Nephron progenitor cell (in vitro differentiated cells): Measurements from ENCODE around the gene OMP.

ENCODE experiments used
- DNase-seq: peaks from one replicate; pipeline ENCODE4 v3.0.0; 2021
- H3K27ac Mint-ChIP-seq: 2 replicates; pipeline ENCODE4 v1.8.0; 2021; ENCODE audit warnings: mild to moderate bottlenecking, moderate library complexity, mixed read lengths
- H3K27me3 Mint-ChIP-seq: 2 replicates; pipeline ENCODE4 v1.8.0; 2021; ENCODE audit warnings: mild to moderate bottlenecking, low read depth, mixed read lengths; ENCODE audit not compliant: poor library complexity
- H3K36me3 Mint-ChIP-seq: 2 replicates; pipeline ENCODE4 v1.8.0; 2021; ENCODE audit warnings: low read depth, mixed read lengths
- H3K4me1 Mint-ChIP-seq: 2 replicates; pipeline ENCODE4 v1.8.0; 2021; ENCODE audit warnings: mixed read lengths
- H3K4me3 Mint-ChIP-seq: 2 replicates; pipeline ENCODE4 v1.8.0; 2021; ENCODE audit warnings: mild to moderate bottlenecking, moderate library complexity, mixed read lengths
- H3K9me3 Mint-ChIP-seq: 2 replicates; pipeline ENCODE4 v1.8.0; 2021; ENCODE audit warnings: mild to moderate bottlenecking, moderate library complexity, mixed read lengths
- TF ChIP-seq, protein P1 (sequence below): fragments of 200-600 bp; sonication (generic); IDR thresholded peaks from 2 replicates; pipeline ENCODE4 v1.5.0; 2021; ENCODE audit warnings: antibody characterized with exemption

OMP gene

GRCh38 chr11:77118086-77118485, 15.4 kb downstream of the OMP start:
- Mint-ChIP-seq H3K27ac (no peak overlapping the region), H3K27me3 (no peaks in the 10 kb centered on the region), H3K9me3 (no peaks in the 10 kb centered on the region), H3K4me1 (peaks cover 12% of the 10 kb centered on the region), H3K4me3 (no peak overlapping the region), H3K36me3 (peaks cover 6% of the 10 kb centered on the region)
- DNase-seq, result no peak
- TF ChIP-seq, protein P1, sequence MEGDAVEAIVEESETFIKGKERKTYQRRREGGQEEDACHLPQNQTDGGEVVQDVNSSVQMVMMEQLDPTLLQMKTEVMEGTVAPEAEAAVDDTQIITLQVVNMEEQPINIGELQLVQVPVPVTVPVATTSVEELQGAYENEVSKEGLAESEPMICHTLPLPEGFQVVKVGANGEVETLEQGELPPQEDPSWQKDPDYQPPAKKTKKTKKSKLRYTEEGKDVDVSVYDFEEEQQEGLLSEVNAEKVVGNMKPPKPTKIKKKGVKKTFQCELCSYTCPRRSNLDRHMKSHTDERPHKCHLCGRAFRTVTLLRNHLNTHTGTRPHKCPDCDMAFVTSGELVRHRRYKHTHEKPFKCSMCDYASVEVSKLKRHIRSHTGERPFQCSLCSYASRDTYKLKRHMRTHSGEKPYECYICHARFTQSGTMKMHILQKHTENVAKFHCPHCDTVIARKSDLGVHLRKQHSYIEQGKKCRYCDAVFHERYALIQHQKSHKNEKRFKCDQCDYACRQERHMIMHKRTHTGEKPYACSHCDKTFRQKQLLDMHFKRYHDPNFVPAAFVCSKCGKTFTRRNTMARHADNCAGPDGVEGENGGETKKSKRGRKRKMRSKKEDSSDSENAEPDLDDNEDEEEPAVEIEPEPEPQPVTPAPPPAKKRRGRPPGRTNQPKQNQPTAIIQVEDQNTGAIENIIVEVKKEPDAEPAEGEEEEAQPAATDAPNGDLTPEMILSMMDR, result no peak

- H3K36me3 Mint-ChIP-seq, result peaks cover 6% of the 10 kb centered on the region
- no peak overlapping the region for H3K4me3 Mint-ChIP-seq
- no peak for DNase-seq
- H3K27me3 Mint-ChIP-seq, result peaks cover 3% of the 10 kb centered on the region
- TF ChIP-seq, protein P1, result no peak
- H3K4me1 Mint-ChIP-seq, result peaks cover 5% of the 10 kb centered on the region
- no peaks in the 10 kb centered on the region for H3K9me3 Mint-ChIP-seq
- no peak overlapping the region for H3K27ac Mint-ChIP-seq
Observed at GRCh38 chr11:77118971-77119370, 16.3 kb downstream of the OMP start.

DNA sequence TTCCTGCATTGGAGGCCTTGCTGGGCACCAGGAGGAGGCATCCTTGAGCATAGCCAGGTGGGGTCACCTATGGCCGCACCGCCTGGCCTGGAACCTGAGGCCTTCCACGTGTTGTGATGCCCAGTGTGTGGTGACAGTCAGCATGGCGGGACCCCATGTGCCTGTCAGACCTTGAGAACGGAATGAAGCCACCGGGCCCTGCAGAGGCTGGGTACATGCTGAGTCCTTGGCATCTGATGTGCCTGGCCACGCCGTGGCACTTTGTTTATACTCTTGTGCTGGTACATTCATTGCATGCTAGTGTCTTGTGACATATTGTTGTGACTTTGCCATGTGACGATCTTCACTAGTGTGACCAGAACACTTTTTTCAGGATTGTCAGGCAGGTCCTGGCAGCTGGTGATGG, 16.9 kb downstream of the OMP start:
- Mint-ChIP-seq H3K9me3 (no peaks in the 10 kb centered on the region), H3K27me3 (peaks cover 3% of the 10 kb centered on the region), H3K36me3 (peaks cover 6% of the 10 kb centered on the region), H3K4me1 (peaks cover 5% of the 10 kb centered on the region), H3K4me3 (no peak overlapping the region), H3K27ac (no peak overlapping the region)
- TF ChIP-seq, protein P1, result no peak
- no peak for DNase-seq

DNA sequence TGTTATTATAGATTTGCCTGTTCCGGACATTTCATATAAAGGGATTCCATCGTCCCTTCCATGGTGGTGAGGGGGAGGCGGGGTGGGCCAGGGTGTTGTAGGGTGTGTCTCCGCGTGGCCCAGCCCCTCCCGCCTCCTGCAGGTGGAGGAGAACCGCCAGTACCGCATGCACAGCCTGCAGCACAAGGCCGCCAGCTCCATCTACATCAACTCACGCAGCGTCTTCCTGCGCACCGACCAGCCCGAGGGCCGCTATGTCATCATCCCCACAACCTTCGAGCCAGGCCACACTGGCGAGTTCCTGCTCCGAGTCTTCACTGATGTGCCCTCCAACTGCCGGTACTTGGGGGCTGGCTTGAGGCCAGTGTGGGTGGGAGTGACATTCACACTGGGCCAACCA, 17.9 kb downstream of the OMP start:
- Mint-ChIP-seq H3K4me1 (peaks cover 5% of the 10 kb centered on the region), H3K4me3 (no peak overlapping the region), H3K9me3 (no peaks in the 10 kb centered on the region), H3K27ac (no peak overlapping the region), H3K36me3 (peaks cover 6% of the 10 kb centered on the region), H3K27me3 (peaks cover 3% of the 10 kb centered on the region)
- TF ChIP-seq, protein P1, result no peak
- DNase-seq, result no peak

GRCh38 chr11:77121096-77121640, 18.5 kb downstream of the OMP start:
- H3K4me3 Mint-ChIP-seq, result no peak overlapping the region
- H3K9me3 Mint-ChIP-seq, result no peaks in the 10 kb centered on the region
- no peak overlapping the region for H3K27ac Mint-ChIP-seq
- no peak for DNase-seq
- H3K36me3 Mint-ChIP-seq, result peaks cover 6% of the 10 kb centered on the region
- peaks cover 5% of the 10 kb centered on the region for H3K4me1 Mint-ChIP-seq
- H3K27me3 Mint-ChIP-seq, result peaks cover 3% of the 10 kb centered on the region
- TF ChIP-seq, protein P1, result no peak

- TF ChIP-seq, protein P1, result no peak
- Mint-ChIP-seq H3K27me3 (peaks cover 3% of the 10 kb centered on the region), H3K4me1 (peaks cover 10% of the 10 kb centered on the region), H3K4me3 (no peak overlapping the region), H3K36me3 (peaks cover 6% of the 10 kb centered on the region), H3K9me3 (no peaks in the 10 kb centered on the region), H3K27ac (no peak overlapping the region)
- no peak for DNase-seq
Observed at GRCh38 chr11:77121876-77122575, 19.4 kb downstream of the OMP start.
